Calu3 (cell line): Measurements from ENCODE around the gene SOX8. TPM values are rescaled to one million over a fixed set of nuclear protein-coding genes. Genes with fewer than 3 reads are reported as not detected.

Experiments used
- BruUV-seq: library from RNA; stranded (reverse); fragments of 400-500 nt; replicated peaks from 2 replicates; lab custom pipeline; 2021; lab: Mats Ljungman, UMichigan
- CTCF ChIA-PET: fragments of 300-600 bp; sonication (Branson Sonifier 250); formaldehyde crosslinking; loops from one replicate; lab custom pipeline; 2022; ENCODE audit warnings: antibody characterized with exemption; lab: Charles Lee
- DNase-seq: peaks from one replicate; pipeline ENCODE4 v3.0.0; 2022
- H3K27ac Mint-ChIP-seq: one replicate; pipeline ENCODE4 v1.8.0; 2022; ENCODE audit warnings: mixed read lengths; ENCODE audit not compliant: unreplicated experiment
- H3K27me3 Mint-ChIP-seq: one replicate; pipeline ENCODE4 v1.8.0; 2022; ENCODE audit warnings: mixed read lengths; ENCODE audit not compliant: unreplicated experiment
- H3K36me3 Mint-ChIP-seq: one replicate; pipeline ENCODE4 v1.8.0; 2022; ENCODE audit warnings: mild to moderate bottlenecking, moderate library complexity, mixed read lengths; ENCODE audit not compliant: insufficient read depth, unreplicated experiment
- H3K4me1 Mint-ChIP-seq: one replicate; pipeline ENCODE4 v1.8.0; 2022; ENCODE audit warnings: mild to moderate bottlenecking, low read depth, mixed read lengths; ENCODE audit not compliant: unreplicated experiment
- H3K4me3 Mint-ChIP-seq: one replicate; pipeline ENCODE4 v1.8.0; 2022; ENCODE audit warnings: mild to moderate bottlenecking, low read depth, moderate library complexity, mixed read lengths; ENCODE audit not compliant: unreplicated experiment
- H3K9me3 Mint-ChIP-seq: one replicate; pipeline ENCODE4 v1.8.0; 2022; ENCODE audit warnings: low read depth, mixed read lengths; ENCODE audit not compliant: unreplicated experiment
- CTCF ChIP-seq: fragments of 200-600 bp; IDR thresholded peaks from one replicate; pipeline ENCODE4 v1.8.0; 2022; ENCODE audit warnings: antibody characterized with exemption; ENCODE audit not compliant: unreplicated experiment
- intact Hi-C: fragments of 100-400 bp; cut with micrococcal nuclease; formaldehyde crosslinking; loops from one replicate; pipeline ENCODE4 v1.10.0; 2022; ENCODE audit not compliant: unreplicated experiment
- total RNA-seq: library from RNA; stranded (reverse); gene quantifications from 2 replicates; pipeline ENCODE4 v1.2.3, GENCODE V29; 2022

Gene SOX8
- total RNA-seq, 1 experiment from 2014 or later, result 0.92 TPM

- peak; percentile 63 for DNase-seq
- Mint-ChIP-seq H3K4me1 (no peaks in the 10 kb centered on the region), H3K27ac (no peak overlapping the region), H3K9me3 (no peaks in the 10 kb centered on the region), H3K36me3 (peaks cover 10% of the 10 kb centered on the region), H3K27me3 (peaks cover 77% of the 10 kb centered on the region), H3K4me3 (no peak overlapping the region)
- CTCF ChIA-PET, result interaction anchor here (0.6 to 1.1 kb wide), 3 partner anchors 10 to 34 kb away, joined by 3 read pairs; no protein-coding TSS in a partner anchor
- BruUV-seq, result no TSS peak
- TF ChIP-seq CTCF, result no peak
- intact Hi-C loops, result no loop called here
These were observed 25.8 kb downstream of the SOX8 start for GRCh38 chr16:1007284-1007850.

GRCh38 chr16:1008085-1008484, 26.5 kb downstream of the SOX8 start:
- Mint-ChIP-seq H3K36me3 (peaks cover 3% of the 10 kb centered on the region), H3K4me3 (no peak overlapping the region), H3K4me1 (no peaks in the 10 kb centered on the region), H3K27me3 (peaks cover 81% of the 10 kb centered on the region), H3K9me3 (no peaks in the 10 kb centered on the region), H3K27ac (no peak overlapping the region)
- TF ChIP-seq CTCF, result no peak
- intact Hi-C loops, result no loop called here
- CTCF ChIA-PET, result no interaction called here
- DNase-seq, result no peak
- no TSS peak for BruUV-seq

GRCh38 chr16:1009358-1010150, 28.0 kb downstream of the SOX8 start:
- Mint-ChIP-seq H3K27ac (no peak overlapping the region), H3K4me3 (no peak overlapping the region), H3K4me1 (no peaks in the 10 kb centered on the region), H3K27me3 (peaks cover 96% of the 10 kb centered on the region), H3K9me3 (no peaks in the 10 kb centered on the region), H3K36me3 (peaks cover 3% of the 10 kb centered on the region)
- intact Hi-C loops, result no loop called here
- BruUV-seq, result no TSS peak
- TF ChIP-seq CTCF, result no peak
- CTCF ChIA-PET, result interaction anchor here (0.6 kb wide), 2 partner anchors 25 to 250 kb away, joined by 3 to 7 read pairs; no protein-coding TSS in a partner anchor
- DNase-seq, result no peak

- CTCF ChIA-PET, result interaction anchor here (0.6 kb wide), 1 partner anchor 249 kb away, joined by 7 read pairs; no protein-coding TSS in a partner anchor
- Mint-ChIP-seq H3K36me3 (peaks cover 2% of the 10 kb centered on the region), H3K4me1 (no peaks in the 10 kb centered on the region), H3K4me3 (no peak overlapping the region), H3K9me3 (no peaks in the 10 kb centered on the region), H3K27ac (no peak overlapping the region), H3K27me3 (peaks cover 97% of the 10 kb centered on the region)
- no peak for DNase-seq
- intact Hi-C loops, result no loop called here
- no peak for TF ChIP-seq CTCF
- BruUV-seq, result no TSS peak
These were observed 28.7 kb downstream of the SOX8 start for GRCh38 chr16:1010251-1010650.
